GM12878 (cell line): ENCODE data around the gene PRSS2. TPM values are rescaled to one million over a fixed set of nuclear protein-coding genes. Genes with fewer than 3 reads are reported as not detected.

Experiments
- ATAC-seq: fragments of 200-7000 bp; cut with Tn5 transposase; 3 replicates; pipeline ENCODE4 v1.9.1; 2020; ENCODE audit warnings: mild to moderate bottlenecking, moderate library complexity
- BruUV-seq: library from RNA; stranded (reverse); fragments of 400-500 nt; replicated peaks from 2 replicates; lab custom pipeline; 2021; lab: Mats Ljungman, UMichigan
- CTCF ChIA-PET: fragments of 300-600 bp; sonication (Branson Sonifier 250); formaldehyde crosslinking; extraction: SDS; loops from one replicate; lab custom pipeline; 2021; ENCODE audit warnings: inconsistent platforms; lab: Yijun Ruan, JAX
- POLR2A ChIA-PET: fragments of 350-600 bp; formaldehyde crosslinking; extraction: SDS; loops from one replicate; lab custom pipeline; 2021; ENCODE audit warnings: inconsistent platforms; lab: Charles Lee
- RAD21 ChIA-PET: fragments of 300-600 bp; sonication (Branson Sonifier 250); formaldehyde crosslinking; loops from one replicate; lab custom pipeline; 2023; ENCODE audit warnings: antibody characterized with exemption; ENCODE audit not compliant: unreplicated experiment; lab: Charles Lee
- SMC1A ChIA-PET: fragments of 300-600 bp; sonication (Branson Sonifier 250); formaldehyde crosslinking; loops from one replicate; lab custom pipeline; 2023; ENCODE audit not compliant: unreplicated experiment, uncharacterized antibody; lab: Charles Lee
- DNase-seq: peaks from one replicate; pipeline ENCODE4 v3.0.0-alpha.2; 2011; ENCODE audit warnings: low read depth, low spot score
- FAIRE-seq: peaks from 3 replicates; lab custom pipeline; 2011; peaks lifted over from hg19 to GRCh38; lab: Jason Lieb, UNC
- H2AFZ ChIP-seq: 2 replicates; pipeline ENCODE4 v1.6.0; 2011; ENCODE audit warnings: low read depth, low read length, control low read depth; ENCODE audit not compliant: control insufficient read depth
- H3K27ac ChIP-seq: 2 replicates; pipeline ENCODE4 v1.5.1; 2011; ENCODE audit warnings: control low read depth; ENCODE audit not compliant: control insufficient read depth, insufficient read depth
- H3K27me3 ChIP-seq, 2 experiments: replicated peaks in 1 of 2; 2 replicates each; pipeline versions ENCODE4 v1.6.0 to v1.6.1; 2011; ENCODE audit warnings: low read length in 1 of 2; ENCODE audit not compliant: control insufficient read depth in 2 of 2, insufficient read depth in 2 of 2
- H3K36me3 ChIP-seq, 2 experiments: 2 replicates each; pipeline ENCODE4 v1.5.1; 2011; ENCODE audit warnings: low read length in 1 of 2; ENCODE audit not compliant: control insufficient read depth in 2 of 2, insufficient read depth in 2 of 2
- H3K4me1 ChIP-seq: 2 replicates; pipeline ENCODE4 v1.6.1; 2011; ENCODE audit warnings: mild to moderate bottlenecking, low read length, moderate library complexity, mixed read lengths; ENCODE audit not compliant: control insufficient read depth, insufficient read depth
- H3K4me2 ChIP-seq: 2 replicates; pipeline ENCODE4 v1.6.0; 2011; ENCODE audit warnings: control low read depth; ENCODE audit not compliant: control insufficient read depth, insufficient read depth
- H3K4me3 ChIP-seq: fragments of 200-600 bp; sonication (generic); 2 replicates; pipeline ENCODE4 v1.5.1; 2016
- H3K79me2 ChIP-seq: 2 replicates; pipeline ENCODE4 v1.6.0; 2011; ENCODE audit warnings: low read length; ENCODE audit not compliant: control insufficient read depth, insufficient read depth
- H3K9ac ChIP-seq: 2 replicates; pipeline ENCODE4 v1.8.0; 2011; ENCODE audit warnings: low read length, control low read depth, mixed read lengths; ENCODE audit not compliant: control insufficient read depth, insufficient read depth
- H3K9me3 ChIP-seq: replicated peaks from 3 replicates; pipeline ENCODE4 v1.5.1; 2011; ENCODE audit warnings: mild to moderate bottlenecking, low read length; ENCODE audit not compliant: control insufficient read depth, insufficient read depth
- H4K20me1 ChIP-seq: 2 replicates; pipeline ENCODE4 v1.6.0; 2011; ENCODE audit not compliant: control insufficient read depth, insufficient read depth
- FOS ChIP-seq: IDR thresholded peaks from 3 replicates; pipeline ENCODE4 v1.6.1; 2011; ENCODE audit warnings: borderline replicate concordance; ENCODE audit not compliant: insufficient read length; ENCODE audit errors: extremely low read depth
- HDAC2 ChIP-seq: fragments of 200-600 bp; sonication (generic); IDR thresholded peaks from 2 replicates; pipeline ENCODE4 v1.6.1; 2017
- JUND ChIP-seq: IDR thresholded peaks from 2 replicates; pipeline ENCODE4 v1.6.1; 2012; ENCODE audit warnings: low read depth, mild to moderate bottlenecking, low read length, improper control_type of control experiment, moderate library complexity
- MEF2B ChIP-seq: fragments of 450-650 bp; IDR thresholded peaks from 2 replicates; pipeline ENCODE4 v1.6.1; 2018; ENCODE audit warnings: mild to moderate bottlenecking, moderate library complexity; ENCODE audit not compliant: partially characterized antibody, poor library complexity, severe bottlenecking
- NR2C1 ChIP-seq: fragments of 450-650 bp; IDR thresholded peaks from 2 replicates; pipeline ENCODE4 v1.6.1; 2017; ENCODE audit warnings: antibody characterized with exemption, mild to moderate bottlenecking, moderate library complexity
- NR2C2 ChIP-seq: IDR thresholded peaks from 2 replicates; pipeline ENCODE4 v1.6.1; 2011; ENCODE audit warnings: borderline replicate concordance, low read depth; ENCODE audit not compliant: control insufficient read depth, insufficient read length
- RBBP5 ChIP-seq: fragments of 200-600 bp; sonication (generic); conservative IDR thresholded peaks from 2 replicates; pipeline ENCODE4 v1.6.1; 2016
- SPI1 ChIP-seq: IDR thresholded peaks from 2 replicates; pipeline ENCODE4 v1.6.1; 2011; ENCODE audit warnings: low read depth, mild to moderate bottlenecking, low read length, moderate library complexity, borderline replicate concordance; ENCODE audit not compliant: insufficient read depth
- WGBS: methylation state at CpG from one replicate; pipeline ENCODE4 v1.1.6; 2016; ENCODE audit warnings: low lambda C conversion rate; ENCODE audit not compliant: insufficient replicate concordance, insufficient coverage; ENCODE audit errors: missing lambda C conversion rate; 5-methylcytosine and 5-hydroxymethylcytosine counted together
- in situ Hi-C: fragments of 300-500 bp; cut with MboI; formaldehyde crosslinking; loops from 9 replicates; pipeline ENCODE4 v1.14.3; 2018; ENCODE audit warnings: mixed read lengths
- intact Hi-C: fragments of 100-400 bp; cut with micrococcal nuclease; formaldehyde crosslinking; loops from one replicate; pipeline ENCODE4 v1.14.2; 2022; ENCODE audit not compliant: unreplicated experiment
- polyA plus RNA-seq, 11 experiments: library from polyadenylated mRNA; depleted of rRNA in 4 of 11; unstranded in 6 of 11; stranded (reverse) in 5 of 11; fragments of >200 nt; fragmentation: Nextera tagmentation in 4 of 11; fragmentation: Illumina TruSeq in 1 of 11; extraction: Ambion mirVana in 4 of 11; extraction: Trizol in 1 of 11; gene quantifications; 1 replicate in 1 of 11; 2 replicates in 10 of 11; pipeline versions ENCODE4 v1.2.1 to v1.2.3, GENCODE V29; 2011 to 2016; ENCODE audit warnings: inconsistent platforms in 2 of 11, missing spikeins in 2 of 11, low read depth in 1 of 11
- total RNA-seq, 4 experiments: library from RNA; depleted of rRNA in 3 of 4; stranded (reverse); fragments of >200 nt in 3 of 4; fragmentation: Illumina TruSeq in 1 of 4; extraction: Trizol in 1 of 4; gene quantifications; 2 replicates each; pipeline versions ENCODE4 v1.2.1 to v1.2.3, GENCODE V29; 2013 to 2021
- TF ChIP-seq, protein P1 (sequence below): IDR thresholded peaks from 2 replicates; pipeline ENCODE4 v1.6.1; 2012; ENCODE audit warnings: improper control_type of control experiment, low read depth, low read length; ENCODE audit not compliant: insufficient replicate concordance

The PRSS2 gene
- total and polyA plus RNA-seq, 10 of the 15 experiments (the other 5 are each of a cell fraction or from before 2014, with no cell fraction given) = 0.21 to 28.8 (median 0.41) TPM; not detected in 7

DNA sequence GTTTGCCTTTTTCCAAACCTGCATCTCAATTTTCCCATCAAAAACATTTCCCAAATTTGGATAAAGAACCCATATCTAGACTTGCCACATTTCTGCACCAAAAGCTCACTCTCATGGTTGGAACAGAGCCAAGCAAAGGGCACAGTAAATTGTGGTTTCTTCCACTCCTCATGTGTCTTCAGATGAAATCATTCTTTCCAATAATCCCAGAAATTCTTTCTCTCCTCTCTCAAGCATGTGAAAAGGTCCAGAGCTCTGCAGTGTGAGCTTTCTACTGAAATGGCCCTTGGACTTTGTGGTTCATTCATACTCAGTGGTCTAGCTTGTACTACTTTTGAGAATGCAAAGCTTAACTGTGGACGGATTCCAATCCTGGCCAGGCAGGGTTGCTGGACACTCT lies 19.8 kb downstream of the PRSS2 start:
- ChIA-PET POLR2A (interaction anchor here (2.6 to 16.4 kb wide), 2 partner anchors 9 to 18 kb away, joined by 9 to 325 read pairs; no protein-coding TSS in a partner anchor), RAD21 (interaction anchor here (1.4 to 20.4 kb wide), 4 partner anchors 5 to 77 kb away, joined by 3 to 813 read pairs (median 60); no protein-coding TSS in a partner anchor)
- H3K4me1 ChIP-seq = peaks cover 1% of the 10 kb centered on the region

DNA sequence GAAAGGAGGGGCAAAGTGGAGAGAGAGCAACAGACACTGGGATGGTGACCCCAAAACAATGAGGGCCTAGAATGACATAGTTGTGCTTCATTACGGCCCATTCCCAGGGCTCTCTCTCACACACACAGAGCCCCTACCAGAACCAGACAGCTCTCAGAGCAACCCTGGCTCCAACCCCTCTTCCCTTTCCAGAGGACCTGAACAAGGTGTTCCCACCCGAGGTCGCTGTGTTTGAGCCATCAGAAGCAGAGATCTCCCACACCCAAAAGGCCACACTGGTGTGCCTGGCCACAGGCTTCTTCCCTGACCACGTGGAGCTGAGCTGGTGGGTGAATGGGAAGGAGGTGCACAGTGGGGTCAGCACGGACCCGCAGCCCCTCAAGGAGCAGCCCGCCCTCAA lies 20.7 kb downstream of the PRSS2 start:
- H3K4me2 ChIP-seq = no peak overlapping the region
- H3K36me3 ChIP-seq = no peaks in the 10 kb centered on the region
- H3K4me1 ChIP-seq = peaks cover 3% of the 10 kb centered on the region
- H3K4me3 ChIP-seq = no peak overlapping the region
- H3K27me3 ChIP-seq = no peaks in the 10 kb centered on the region
- no peaks in the 10 kb centered on the region for H4K20me1 ChIP-seq
- no peak overlapping the region for H3K9ac ChIP-seq
- ChIA-PET CTCF (interaction anchor here (1.2 to 28.6 kb wide), 6 partner anchors 3 to 166 kb away, joined by 3 to 1055 read pairs (median 12); no protein-coding TSS in a partner anchor), POLR2A (interaction anchor here (2.6 to 16.4 kb wide), 2 partner anchors 8 to 17 kb away, joined by 9 to 325 read pairs; no protein-coding TSS in a partner anchor), SMC1A (interaction anchor here (1.2 to 24.6 kb wide), 6 partner anchors 6 to 77 kb away, joined by 4 to 786 read pairs (median 56); no protein-coding TSS in a partner anchor), RAD21 (interaction anchor here (1.5 to 20.4 kb wide), 3 partner anchors 6 to 78 kb away, joined by 4 to 813 read pairs (median 115); no protein-coding TSS in a partner anchor)
- BruUV-seq = no TSS peak
- H3K9me3 ChIP-seq = no peaks in the 10 kb centered on the region
- intact Hi-C loops = no loop called here
- ATAC-seq (no peak), FAIRE-seq (no peak), DNase-seq (no peak)
- H3K27ac ChIP-seq = no peak overlapping the region
- no peak overlapping the region for H2AFZ ChIP-seq
- WGBS = 80% methylated on average over 6 of the region's 7 CpGs
- no peaks in the 10 kb centered on the region for H3K79me2 ChIP-seq
- in situ Hi-C loops = no loop called here
- TF ChIP-seq FOS = no peak
- TF ChIP-seq NR2C1 = no peak
- no peak for TF ChIP-seq RBBP5
- no peak for TF ChIP-seq JUND
- TF ChIP-seq NR2C2 = no peak
- TF ChIP-seq, protein P1, sequence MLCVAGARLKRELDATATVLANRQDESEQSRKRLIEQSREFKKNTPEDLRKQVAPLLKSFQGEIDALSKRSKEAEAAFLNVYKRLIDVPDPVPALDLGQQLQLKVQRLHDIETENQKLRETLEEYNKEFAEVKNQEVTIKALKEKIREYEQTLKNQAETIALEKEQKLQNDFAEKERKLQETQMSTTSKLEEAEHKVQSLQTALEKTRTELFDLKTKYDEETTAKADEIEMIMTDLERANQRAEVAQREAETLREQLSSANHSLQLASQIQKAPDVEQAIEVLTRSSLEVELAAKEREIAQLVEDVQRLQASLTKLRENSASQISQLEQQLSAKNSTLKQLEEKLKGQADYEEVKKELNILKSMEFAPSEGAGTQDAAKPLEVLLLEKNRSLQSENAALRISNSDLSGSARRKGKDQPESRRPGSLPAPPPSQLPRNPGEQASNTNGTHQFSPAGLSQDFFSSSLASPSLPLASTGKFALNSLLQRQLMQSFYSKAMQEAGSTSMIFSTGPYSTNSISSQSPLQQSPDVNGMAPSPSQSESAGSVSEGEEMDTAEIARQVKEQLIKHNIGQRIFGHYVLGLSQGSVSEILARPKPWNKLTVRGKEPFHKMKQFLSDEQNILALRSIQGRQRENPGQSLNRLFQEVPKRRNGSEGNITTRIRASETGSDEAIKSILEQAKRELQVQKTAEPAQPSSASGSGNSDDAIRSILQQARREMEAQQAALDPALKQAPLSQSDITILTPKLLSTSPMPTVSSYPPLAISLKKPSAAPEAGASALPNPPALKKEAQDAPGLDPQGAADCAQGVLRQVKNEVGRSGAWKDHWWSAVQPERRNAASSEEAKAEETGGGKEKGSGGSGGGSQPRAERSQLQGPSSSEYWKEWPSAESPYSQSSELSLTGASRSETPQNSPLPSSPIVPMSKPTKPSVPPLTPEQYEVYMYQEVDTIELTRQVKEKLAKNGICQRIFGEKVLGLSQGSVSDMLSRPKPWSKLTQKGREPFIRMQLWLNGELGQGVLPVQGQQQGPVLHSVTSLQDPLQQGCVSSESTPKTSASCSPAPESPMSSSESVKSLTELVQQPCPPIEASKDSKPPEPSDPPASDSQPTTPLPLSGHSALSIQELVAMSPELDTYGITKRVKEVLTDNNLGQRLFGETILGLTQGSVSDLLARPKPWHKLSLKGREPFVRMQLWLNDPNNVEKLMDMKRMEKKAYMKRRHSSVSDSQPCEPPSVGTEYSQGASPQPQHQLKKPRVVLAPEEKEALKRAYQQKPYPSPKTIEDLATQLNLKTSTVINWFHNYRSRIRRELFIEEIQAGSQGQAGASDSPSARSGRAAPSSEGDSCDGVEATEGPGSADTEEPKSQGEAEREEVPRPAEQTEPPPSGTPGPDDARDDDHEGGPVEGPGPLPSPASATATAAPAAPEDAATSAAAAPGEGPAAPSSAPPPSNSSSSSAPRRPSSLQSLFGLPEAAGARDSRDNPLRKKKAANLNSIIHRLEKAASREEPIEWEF = no peak
- TF ChIP-seq SPI1 = no peak
- no peak for TF ChIP-seq MEF2B

More for the DNA sequence above, 19.8 kb downstream of the PRSS2 start:
- in situ Hi-C loops = no loop called here
- CTCF ChIA-PET = interaction anchor here (0.7 to 24.4 kb wide), 7 partner anchors 15 to 165 kb away, joined by 3 to 1055 read pairs (median 4); no protein-coding TSS in a partner anchor
- H3K27ac ChIP-seq = no peak overlapping the region
- no peaks in the 10 kb centered on the region for H3K9me3 ChIP-seq
- FAIRE-seq (no peak), ATAC-seq (no peak), DNase-seq (no peak)
- no peak overlapping the region for H3K4me3 ChIP-seq
- SMC1A ChIA-PET = interaction anchor here (1.0 to 24.6 kb wide), 6 partner anchors 9 to 136 kb away, joined by 3 to 786 read pairs (median 4); no protein-coding TSS in a partner anchor
- H3K36me3 ChIP-seq = no peaks in the 10 kb centered on the region
- 100% methylated on average over 1 of the region's 1 CpG for WGBS
- BruUV-seq = no TSS peak
- H4K20me1 ChIP-seq = no peaks in the 10 kb centered on the region
- intact Hi-C loops = no loop called here
- H3K27me3 ChIP-seq = no peaks in the 10 kb centered on the region
- H3K79me2 ChIP-seq = no peaks in the 10 kb centered on the region
- no peak overlapping the region for H3K4me2 ChIP-seq
- no peak overlapping the region for H2AFZ ChIP-seq
- no peak for TF ChIP-seq HDAC2
- no peak overlapping the region for H3K9ac ChIP-seq
